Tibial nerve (tissue), 3 donors: ENCODE data around the gene DNASE1L3.

Experiments used
- POLR2A ChIP-seq, 2 donors: fragments of 450-650 bp; IDR thresholded peaks; one replicate each; pipeline ENCODE4 v1.6.1; 2017; ENCODE audit warnings: antibody characterized with exemption in 2 of 2, mild to moderate bottlenecking in 2 of 2, moderate library complexity in 2 of 2
- TF ChIP-seq, protein P1 (sequence below), 5 experiments: fragments of 200-600 bp in 3 of 5; fragments of 450-650 bp in 2 of 5; sonication (generic) in 3 of 5; IDR thresholded peaks; one replicate each; pipeline ENCODE4 v1.5.1; 2016 to 2019; ENCODE audit warnings: antibody characterized with exemption in 5 of 5, mild to moderate bottlenecking in 3 of 5, moderate library complexity in 2 of 5

DNA sequence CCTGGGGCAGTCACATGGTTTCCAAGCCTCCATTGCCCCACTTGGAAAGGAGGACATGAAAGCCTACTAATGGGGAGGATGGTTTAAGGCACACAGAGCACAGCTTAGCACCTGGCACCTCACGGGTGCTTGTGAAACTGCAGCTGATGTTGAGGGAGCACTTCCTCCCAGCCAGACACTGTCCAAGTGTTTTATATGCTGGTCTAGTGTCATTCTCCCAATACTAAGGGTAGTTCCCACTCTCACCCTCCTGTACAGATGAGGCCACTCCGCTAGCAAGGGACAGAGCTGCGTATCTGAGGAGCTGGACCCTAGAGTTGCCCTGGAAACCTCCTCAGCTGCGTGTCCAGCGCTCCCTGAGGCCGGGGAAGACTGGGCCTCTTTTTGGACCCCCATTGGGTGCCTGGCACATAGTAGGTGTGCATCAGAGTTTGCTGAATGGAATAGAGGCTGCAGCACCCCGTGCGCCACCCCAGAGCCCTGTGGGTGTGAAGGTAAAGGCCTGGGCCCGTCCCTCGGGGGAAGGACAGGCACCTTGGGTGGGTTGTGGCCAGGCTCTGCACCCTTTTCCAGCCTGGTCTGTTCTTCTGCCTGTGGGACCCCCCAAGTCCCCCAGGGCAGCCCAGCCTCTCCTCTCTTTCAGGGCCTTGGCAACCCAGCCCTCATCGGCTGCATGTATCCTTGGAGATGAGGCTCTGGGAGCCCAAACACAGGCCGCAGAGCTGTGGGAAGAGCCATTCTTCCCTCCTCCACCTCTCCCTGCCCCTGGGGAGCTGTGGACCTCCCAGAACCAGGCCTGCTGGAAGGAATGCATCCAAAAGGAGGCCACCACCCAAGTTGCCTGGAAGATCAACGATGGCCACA lies 31.3 kb downstream of the DNASE1L3 start:
- TF ChIP-seq, protein P1, sequence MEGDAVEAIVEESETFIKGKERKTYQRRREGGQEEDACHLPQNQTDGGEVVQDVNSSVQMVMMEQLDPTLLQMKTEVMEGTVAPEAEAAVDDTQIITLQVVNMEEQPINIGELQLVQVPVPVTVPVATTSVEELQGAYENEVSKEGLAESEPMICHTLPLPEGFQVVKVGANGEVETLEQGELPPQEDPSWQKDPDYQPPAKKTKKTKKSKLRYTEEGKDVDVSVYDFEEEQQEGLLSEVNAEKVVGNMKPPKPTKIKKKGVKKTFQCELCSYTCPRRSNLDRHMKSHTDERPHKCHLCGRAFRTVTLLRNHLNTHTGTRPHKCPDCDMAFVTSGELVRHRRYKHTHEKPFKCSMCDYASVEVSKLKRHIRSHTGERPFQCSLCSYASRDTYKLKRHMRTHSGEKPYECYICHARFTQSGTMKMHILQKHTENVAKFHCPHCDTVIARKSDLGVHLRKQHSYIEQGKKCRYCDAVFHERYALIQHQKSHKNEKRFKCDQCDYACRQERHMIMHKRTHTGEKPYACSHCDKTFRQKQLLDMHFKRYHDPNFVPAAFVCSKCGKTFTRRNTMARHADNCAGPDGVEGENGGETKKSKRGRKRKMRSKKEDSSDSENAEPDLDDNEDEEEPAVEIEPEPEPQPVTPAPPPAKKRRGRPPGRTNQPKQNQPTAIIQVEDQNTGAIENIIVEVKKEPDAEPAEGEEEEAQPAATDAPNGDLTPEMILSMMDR (IDR thresholded peaks at IDR 0.05): no peak
- TF ChIP-seq POLR2A (IDR thresholded peaks at IDR 0.05): no peak
